K562 (cell line): ENCODE data around the gene GPRIN1. TPM values are rescaled to one million over a fixed set of nuclear protein-coding genes. Genes with fewer than 3 reads are reported as not detected.

Source experiments
- BCOR ChIP-seq: fragments of 450-650 bp; IDR thresholded peaks from 2 replicates; pipeline ENCODE4 v1.6.1; 2016
- CHD4 ChIP-seq: fragments of 200-600 bp; sonication (generic); IDR thresholded peaks from 3 replicates; pipeline ENCODE4 v1.6.1; 2012; ENCODE audit warnings: low read depth, mild to moderate bottlenecking, mixed read lengths, low read length, inconsistent platforms; ENCODE audit not compliant: insufficient read depth, insufficient replicate concordance, poor library complexity, severe bottlenecking
- ESRRA ChIP-seq: fragments of 450-650 bp; IDR thresholded peaks from 2 replicates; pipeline ENCODE4 v1.6.1; 2014; ENCODE audit warnings: low read depth, mild to moderate bottlenecking, moderate library complexity, borderline replicate concordance
- KAT8 ChIP-seq: fragments of 450-650 bp; IDR thresholded peaks from 2 replicates; pipeline ENCODE4 v1.6.1; 2016; ENCODE audit warnings: low read depth, mild to moderate bottlenecking
- KDM2B ChIP-seq: fragments of 250-450 bp; sonication (Bioruptor Pico); IDR thresholded peaks from 2 replicates; pipeline ENCODE4 v1.8.0; 2021; ENCODE audit warnings: mild to moderate bottlenecking, moderate library complexity
- KDM4B ChIP-seq, 2 experiments: fragments of 450-650 bp in 1 of 2; sonication (generic) in 1 of 2; IDR thresholded peaks; 2 replicates each; pipeline ENCODE4 v1.6.1; 2016 to 2017; ENCODE audit warnings: borderline replicate concordance in 2 of 2, antibody characterized with exemption in 1 of 2, low read depth in 1 of 2, mild to moderate bottlenecking in 1 of 2
- KLF16 ChIP-seq: IDR thresholded peaks from 2 replicates; pipeline ENCODE4 v1.6.1; 2016; ENCODE audit warnings: antibody characterized with exemption
- MEF2A ChIP-seq: IDR thresholded peaks from 2 replicates; pipeline ENCODE4 v1.6.1; 2011; ENCODE audit warnings: low read depth, mild to moderate bottlenecking, low read length, moderate library complexity; ENCODE audit not compliant: control insufficient read depth
- POLR2G ChIP-seq: fragments of 200-400 bp; formaldehyde crosslinking; IDR thresholded peaks from 2 replicates; pipeline ENCODE4 v1.6.1; 2017; ENCODE audit warnings: low read depth, mild to moderate bottlenecking, antibody characterized with exemption, low read length, moderate library complexity
- PRMT5 ChIP-seq: sonication (generic); formaldehyde crosslinking; IDR thresholded peaks from 2 replicates; pipeline ENCODE4 v1.5.0; 2020; ENCODE audit warnings: missing genetic modification reagents
- PURB ChIP-seq: sonication (generic); formaldehyde crosslinking; IDR thresholded peaks from 2 replicates; pipeline ENCODE4 v1.9.0; 2021; ENCODE audit warnings: low read depth, mild to moderate bottlenecking, missing genetic modification reagents
- SRSF9 ChIP-seq: fragments of 200-400 bp; formaldehyde crosslinking; IDR thresholded peaks from 2 replicates; pipeline ENCODE4 v1.6.1; 2017; ENCODE audit warnings: low read depth, low read length, borderline replicate concordance
- TEAD4 ChIP-seq, 2 experiments: sonication (generic) in 1 of 2; formaldehyde crosslinking in 1 of 2; IDR thresholded peaks; 2 replicates each; pipeline versions ENCODE4 v1.6.1 to v1.8.0; 2012 to 2022; ENCODE audit warnings: borderline replicate concordance in 1 of 2, inconsistent platforms in 1 of 2, low read length in 1 of 2, mild to moderate bottlenecking in 1 of 2, missing genetic modification reagents in 1 of 2
- ZNF134 ChIP-seq: fragments of 250-450 bp; sonication (Bioruptor Pico); conservative IDR thresholded peaks from 2 replicates; pipeline ENCODE4 v1.4.0; 2020
- polyA plus RNA-seq, 8 experiments: library from polyadenylated mRNA; depleted of rRNA in 4 of 8; stranded (reverse) in 5 of 8; unstranded in 3 of 8; fragments of >200 nt; fragmentation: Nextera tagmentation in 2 of 8; fragmentation: Illumina TruSeq in 1 of 8; extraction: Ambion mirVana in 2 of 8; extraction: Trizol in 1 of 8; gene quantifications; 2 replicates each; pipeline versions ENCODE4 v1.2.1 to v1.2.3, GENCODE V29; 2011 to 2014; ENCODE audit warnings: inconsistent platforms in 1 of 8, missing spikeins in 1 of 8
- total RNA-seq, 7 experiments: library from RNA; depleted of rRNA in 6 of 7; stranded (reverse); fragments of >200 nt in 6 of 7; fragmentation: Illumina TruSeq in 2 of 7; extraction: Trizol in 2 of 7; gene quantifications; 2 replicates each; pipeline versions ENCODE4 v1.2.1 to v1.2.3, GENCODE V29; 2011 to 2021; ENCODE audit warnings: low replicate concordance in 1 of 7
- TF ChIP-seq, protein P1 (sequence below): sonication (generic); formaldehyde crosslinking; IDR thresholded peaks from 2 replicates; pipeline ENCODE4 v1.8.0; 2022; ENCODE audit warnings: mild to moderate bottlenecking, missing genetic modification reagents
- TF ChIP-seq, protein P2 (sequence below): fragments of 200-400 bp; formaldehyde crosslinking; IDR thresholded peaks from 2 replicates; pipeline ENCODE4 v1.6.1; 2017; ENCODE audit warnings: mild to moderate bottlenecking, low read depth, low read length, moderate library complexity
- TF ChIP-seq, protein P3 (sequence below): fragments of 250-450 bp; sonication (Bioruptor Pico); IDR thresholded peaks from 2 replicates; pipeline ENCODE4 v1.5.0; 2021; ENCODE audit warnings: mild to moderate bottlenecking, moderate library complexity
- TF ChIP-seq, protein P4 (sequence below), 2 experiments: fragments of 450-650 bp in 1 of 2; sonication (generic) in 1 of 2; formaldehyde crosslinking in 1 of 2; IDR thresholded peaks in 1 of 2; conservative IDR thresholded peaks in 1 of 2; 2 replicates each; pipeline versions ENCODE4 v1.6.1 to v1.8.1; 2016 to 2023; ENCODE audit warnings: mild to moderate bottlenecking in 2 of 2, moderate library complexity in 2 of 2, inconsistent platforms in 1 of 2, missing genetic modification reagents in 1 of 2

Gene GPRIN1
- total and polyA plus RNA-seq, 9 of the 15 experiments (the other 6 are each of a cell fraction or from before 2014, with no cell fraction given) = 0.15 to 11.6 (median 4.4) TPM

DNA sequence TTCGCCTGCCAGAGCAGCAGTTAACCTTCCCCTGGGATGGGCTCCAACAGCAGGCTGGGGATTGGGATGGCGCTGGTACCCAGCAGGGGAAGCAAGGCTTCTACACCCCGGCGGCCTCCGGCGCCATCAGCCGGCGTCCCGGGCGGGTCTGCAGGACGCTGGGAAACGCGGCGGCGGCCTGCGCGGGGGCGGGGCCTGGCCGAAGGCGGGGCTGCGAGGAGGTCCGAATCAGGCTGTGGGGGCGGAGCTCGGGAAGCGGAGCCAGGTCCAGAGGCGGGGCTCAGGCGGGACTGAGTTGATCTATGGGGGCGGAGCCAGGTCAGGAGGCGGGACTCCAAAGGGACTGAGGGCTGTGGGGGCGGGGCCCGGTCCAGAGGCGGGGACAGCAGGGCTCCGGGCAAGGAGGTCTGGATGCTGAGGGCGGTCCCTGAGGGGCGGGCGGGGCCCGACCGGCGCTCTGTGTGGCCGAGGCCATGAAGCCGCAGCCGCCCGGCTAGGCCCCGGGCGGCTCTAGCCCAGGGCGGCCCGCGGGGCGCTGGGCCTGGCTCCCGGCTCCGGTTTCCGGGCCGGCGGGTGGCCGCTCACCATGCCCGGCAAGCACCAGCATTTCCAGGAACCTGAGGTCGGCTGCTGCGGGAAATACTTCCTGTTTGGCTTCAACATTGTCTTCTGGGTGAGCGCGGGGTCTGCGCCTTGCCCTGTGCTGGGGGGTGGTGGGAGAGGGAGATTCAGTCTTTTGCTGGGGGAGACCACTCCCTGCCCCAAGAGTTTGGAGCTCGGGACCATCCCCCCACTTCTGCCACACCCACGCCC, 37.3 kb upstream of the GPRIN1 start, which contains the start of gene TSPAN17 (continued):
- no peak for TF ChIP-seq MEF2A
- no peak for TF ChIP-seq ZNF134 (CRISPR knock-in tag)
- TF ChIP-seq, protein P1, sequence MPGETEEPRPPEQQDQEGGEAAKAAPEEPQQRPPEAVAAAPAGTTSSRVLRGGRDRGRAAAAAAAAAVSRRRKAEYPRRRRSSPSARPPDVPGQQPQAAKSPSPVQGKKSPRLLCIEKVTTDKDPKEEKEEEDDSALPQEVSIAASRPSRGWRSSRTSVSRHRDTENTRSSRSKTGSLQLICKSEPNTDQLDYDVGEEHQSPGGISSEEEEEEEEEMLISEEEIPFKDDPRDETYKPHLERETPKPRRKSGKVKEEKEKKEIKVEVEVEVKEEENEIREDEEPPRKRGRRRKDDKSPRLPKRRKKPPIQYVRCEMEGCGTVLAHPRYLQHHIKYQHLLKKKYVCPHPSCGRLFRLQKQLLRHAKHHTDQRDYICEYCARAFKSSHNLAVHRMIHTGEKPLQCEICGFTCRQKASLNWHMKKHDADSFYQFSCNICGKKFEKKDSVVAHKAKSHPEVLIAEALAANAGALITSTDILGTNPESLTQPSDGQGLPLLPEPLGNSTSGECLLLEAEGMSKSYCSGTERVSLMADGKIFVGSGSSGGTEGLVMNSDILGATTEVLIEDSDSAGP (CRISPR knock-in tag) = no peak
- peak; percentile 98 for TF ChIP-seq POLR2G
- TF ChIP-seq KDM2B (CRISPR knock-in tag) = no peak
- TF ChIP-seq TEAD4 (IDR thresholded peaks at IDR 0.05; ENCODE audit: low read length) = no peak
- no peak for TF ChIP-seq TEAD4 (CRISPR knock-in tag; IDR thresholded peaks at IDR 0.05; ENCODE audit: borderline replicate concordance)
- no peak for TF ChIP-seq KDM4B (IDR thresholded peaks at IDR 0.05; ENCODE audit: borderline replicate concordance in 2 of 2, low read depth in 1 of 2)
- TF ChIP-seq CHD4 = no peak
- no peak for TF ChIP-seq SRSF9
- TF ChIP-seq, protein P2, sequence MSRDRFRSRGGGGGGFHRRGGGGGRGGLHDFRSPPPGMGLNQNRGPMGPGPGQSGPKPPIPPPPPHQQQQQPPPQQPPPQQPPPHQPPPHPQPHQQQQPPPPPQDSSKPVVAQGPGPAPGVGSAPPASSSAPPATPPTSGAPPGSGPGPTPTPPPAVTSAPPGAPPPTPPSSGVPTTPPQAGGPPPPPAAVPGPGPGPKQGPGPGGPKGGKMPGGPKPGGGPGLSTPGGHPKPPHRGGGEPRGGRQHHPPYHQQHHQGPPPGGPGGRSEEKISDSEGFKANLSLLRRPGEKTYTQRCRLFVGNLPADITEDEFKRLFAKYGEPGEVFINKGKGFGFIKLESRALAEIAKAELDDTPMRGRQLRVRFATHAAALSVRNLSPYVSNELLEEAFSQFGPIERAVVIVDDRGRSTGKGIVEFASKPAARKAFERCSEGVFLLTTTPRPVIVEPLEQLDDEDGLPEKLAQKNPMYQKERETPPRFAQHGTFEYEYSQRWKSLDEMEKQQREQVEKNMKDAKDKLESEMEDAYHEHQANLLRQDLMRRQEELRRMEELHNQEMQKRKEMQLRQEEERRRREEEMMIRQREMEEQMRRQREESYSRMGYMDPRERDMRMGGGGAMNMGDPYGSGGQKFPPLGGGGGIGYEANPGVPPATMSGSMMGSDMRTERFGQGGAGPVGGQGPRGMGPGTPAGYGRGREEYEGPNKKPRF = no peak
- peak; percentile 52 for TF ChIP-seq ESRRA
- TF ChIP-seq KLF16 = no peak
- TF ChIP-seq, protein P3, sequence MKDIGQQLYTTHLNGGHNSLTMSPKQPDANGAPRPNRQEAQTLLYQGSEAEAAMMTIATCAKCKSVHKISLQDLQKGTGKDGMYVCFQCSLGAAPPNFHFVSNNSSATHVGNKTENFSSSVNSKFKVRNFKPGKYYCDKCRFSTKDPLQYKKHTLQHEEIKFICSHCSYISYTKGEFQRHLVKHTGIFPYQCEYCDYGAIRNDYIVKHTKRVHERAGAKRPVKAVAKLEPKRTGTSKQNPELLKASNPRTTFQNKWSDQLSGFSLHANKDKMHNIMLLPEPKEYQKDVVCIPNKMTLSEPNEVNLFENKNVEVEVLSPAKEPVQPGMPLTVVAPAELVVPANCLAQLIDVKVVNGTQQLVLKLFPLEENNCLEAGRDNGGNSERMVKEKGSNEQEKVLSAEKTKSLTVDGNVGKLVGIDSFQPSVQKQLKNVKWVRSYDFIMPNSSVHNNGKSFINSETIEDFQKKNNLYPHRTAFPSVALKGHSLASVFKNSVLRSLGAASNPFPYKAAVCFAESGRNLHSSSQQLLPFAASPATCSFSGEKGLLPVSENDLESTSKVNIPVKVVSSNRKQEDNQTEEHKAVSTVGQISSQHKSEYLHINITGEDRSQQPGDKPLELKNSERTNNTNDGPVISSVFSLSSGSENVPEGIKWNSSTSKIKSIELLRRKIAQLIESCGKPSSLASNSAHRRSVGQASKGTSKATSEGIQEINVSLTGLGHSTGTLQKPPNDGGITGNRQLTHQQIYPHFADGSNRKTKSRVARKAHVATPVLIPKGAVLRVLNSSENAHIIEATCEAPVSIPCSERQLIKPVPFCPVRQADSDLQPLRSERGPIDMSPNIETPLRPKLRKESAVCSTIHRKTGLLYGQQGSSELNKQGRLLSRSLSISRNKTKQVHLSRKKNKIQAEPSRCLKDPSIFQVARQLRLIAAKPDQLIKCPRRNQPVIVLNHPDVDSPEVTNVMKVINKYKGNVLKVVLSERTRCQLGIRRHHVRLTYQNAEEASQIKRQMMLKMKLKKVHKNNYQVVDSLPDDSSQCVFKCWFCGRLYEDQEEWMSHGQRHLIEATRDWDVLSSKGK = no peak
- TF ChIP-seq BCOR = no peak
- TF ChIP-seq KAT8 = no peak
- no peak for TF ChIP-seq PRMT5 (CRISPR knock-in tag)
- TF ChIP-seq, protein P4, sequence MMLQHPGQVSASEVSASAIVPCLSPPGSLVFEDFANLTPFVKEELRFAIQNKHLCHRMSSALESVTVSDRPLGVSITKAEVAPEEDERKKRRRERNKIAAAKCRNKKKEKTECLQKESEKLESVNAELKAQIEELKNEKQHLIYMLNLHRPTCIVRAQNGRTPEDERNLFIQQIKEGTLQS (IDR thresholded peaks at IDR 0.05) = no peak
- TF ChIP-seq, protein P4 (CRISPR knock-in tag; conservative IDR thresholded peaks at IDR 0.05) = no peak; the same call in 1 of the 2 replicates
- no peak for TF ChIP-seq PURB
